ENCODE results near the gene LMX1A.

Gene LMX1A

DNA sequence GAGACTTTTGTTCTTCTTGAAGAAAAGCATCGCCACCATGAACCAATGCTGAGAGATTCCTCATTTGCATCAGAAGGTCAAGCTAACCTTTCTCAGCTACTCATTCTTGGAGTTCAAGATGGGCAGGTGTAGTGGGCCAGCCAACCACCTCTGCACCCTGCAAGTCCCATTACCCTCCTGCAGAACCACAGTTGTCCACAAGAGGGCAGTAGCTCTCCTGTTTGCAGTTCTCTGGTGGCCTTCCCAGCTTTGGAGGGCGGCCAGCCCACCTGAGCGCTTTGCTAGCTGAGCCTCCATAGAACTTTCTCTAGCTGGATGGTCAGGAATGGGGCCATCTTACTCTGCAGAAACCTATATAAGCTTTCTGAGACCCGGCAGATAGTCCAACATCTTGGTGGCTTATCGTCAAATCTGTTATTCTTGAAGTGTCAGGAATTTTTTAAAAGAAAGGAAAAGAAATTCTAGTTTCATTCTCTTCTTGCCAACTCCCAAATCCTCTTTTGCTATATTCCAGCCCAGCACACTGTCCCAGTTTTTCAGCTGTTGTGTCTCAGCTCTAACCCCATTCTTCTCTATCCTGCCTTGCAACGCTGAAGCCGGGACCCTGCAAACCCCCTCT is 11.0 kb upstream of the LMX1A start:
- peak; percentile 72 for DNase-seq (ENCODE audit: low spot score)

DNA sequence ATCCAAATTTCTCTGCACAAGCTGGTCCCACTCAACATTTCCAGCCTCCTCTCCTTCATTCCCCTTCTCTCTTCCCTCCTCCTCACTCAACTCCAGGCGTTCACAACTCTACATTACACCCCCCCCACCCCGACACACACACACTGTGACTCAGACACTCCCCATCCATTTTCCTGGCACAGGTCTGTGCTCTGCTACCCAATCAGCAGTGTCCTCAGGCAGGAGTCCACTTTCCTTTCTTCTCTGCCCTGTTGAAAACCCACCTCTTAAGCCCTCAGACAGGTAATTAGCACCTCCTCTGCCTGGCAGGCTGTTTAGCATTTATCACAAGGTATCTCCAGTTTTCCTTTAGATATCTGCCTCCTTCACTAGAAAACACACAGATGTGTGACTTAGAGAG is 8.8 kb upstream of the LMX1A start:
- DNase-seq (ENCODE audit: low spot score): no peak

DNA sequence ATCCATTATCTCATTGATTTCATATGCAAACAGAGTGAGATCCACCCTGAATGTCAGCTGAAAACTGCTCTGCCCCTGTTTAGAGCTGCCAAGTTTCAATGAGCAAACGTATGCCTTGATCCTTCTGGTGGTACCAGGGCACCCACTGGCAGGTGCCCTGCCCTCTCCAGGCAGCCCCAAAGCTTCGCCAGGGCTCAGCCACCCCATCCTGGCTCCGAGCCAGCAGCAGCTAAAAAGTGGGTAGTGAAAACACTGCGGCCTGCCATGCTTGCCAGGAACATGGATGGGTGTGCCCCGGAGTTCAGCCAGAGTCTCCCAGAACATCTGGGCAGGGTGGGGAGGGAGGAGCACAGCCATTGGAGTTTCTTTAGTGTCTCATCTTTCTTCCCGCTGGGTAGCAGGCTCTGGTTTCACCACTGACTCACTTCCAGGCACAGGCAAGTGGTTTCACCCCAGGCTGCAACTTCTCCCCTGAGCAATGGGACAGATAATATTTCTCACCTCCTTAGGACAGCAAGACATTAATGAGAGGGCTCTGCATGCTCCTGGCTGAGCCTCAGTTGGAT is 8.1 kb upstream of the LMX1A start:
- DNase-seq (ENCODE audit: low spot score): no peak

DNA sequence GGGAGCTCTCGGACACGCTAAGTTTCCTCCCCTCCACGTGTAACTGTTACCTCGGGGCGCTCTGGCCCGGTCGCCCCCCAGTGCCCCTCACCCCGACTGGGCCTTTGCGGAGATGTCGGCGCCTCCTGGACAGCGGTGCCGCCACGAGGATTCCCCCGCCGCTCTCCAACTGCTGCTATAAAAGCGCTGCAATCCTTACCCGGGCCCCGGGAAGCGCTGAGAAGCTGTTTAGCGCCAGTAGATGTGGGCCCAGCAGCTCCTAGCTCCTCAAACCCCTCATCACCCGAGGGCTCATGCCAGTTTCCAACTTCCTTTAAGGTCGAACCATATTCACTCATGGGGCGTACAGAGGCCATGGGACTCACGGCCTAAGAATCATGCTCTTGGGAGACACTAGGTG is 361 bp upstream of the LMX1A start:
- no peak for DNase-seq (ENCODE audit: low spot score)

DNA sequence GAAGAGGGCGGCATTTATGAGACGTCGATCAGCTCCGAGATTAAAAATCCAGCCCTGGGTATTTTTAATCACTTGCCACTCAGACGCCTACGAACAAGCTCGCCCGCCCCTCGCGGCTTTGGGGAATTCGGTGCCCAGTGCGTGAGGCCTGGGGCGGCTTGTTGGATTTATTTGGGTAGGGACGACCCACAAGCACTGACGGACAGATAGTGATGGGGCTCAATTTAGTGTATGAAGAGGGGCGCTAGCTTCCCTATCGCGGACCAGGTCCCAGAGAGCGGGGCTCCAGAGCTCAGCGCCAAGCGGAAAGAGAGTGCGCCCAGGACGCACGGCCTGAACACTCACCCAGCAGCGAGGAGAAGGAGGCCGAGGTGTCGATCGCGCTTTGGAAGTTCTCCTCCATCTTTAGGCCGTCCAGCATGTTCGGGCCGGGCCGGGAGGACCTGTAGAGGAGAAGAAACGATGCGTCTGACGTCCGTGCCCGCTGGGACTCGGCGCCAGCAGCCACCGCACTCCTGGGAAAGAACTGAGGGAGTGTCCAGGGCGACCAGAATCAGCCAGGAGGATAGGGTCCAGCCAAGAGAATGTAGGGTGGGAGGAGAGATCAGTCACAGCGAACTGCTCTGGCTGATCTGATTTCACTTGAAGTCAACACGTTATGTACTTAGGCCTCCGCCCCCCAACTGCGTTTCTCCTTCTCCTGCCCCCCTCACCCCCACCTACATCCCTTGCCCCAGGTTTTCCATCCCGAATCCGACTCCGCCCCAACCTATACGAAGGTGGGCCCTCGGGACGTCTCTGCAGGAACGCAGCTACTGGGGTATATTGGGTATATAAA is 1.2 kb downstream of the LMX1A start:
- DNase-seq (ENCODE audit: low spot score): no peak

DNA sequence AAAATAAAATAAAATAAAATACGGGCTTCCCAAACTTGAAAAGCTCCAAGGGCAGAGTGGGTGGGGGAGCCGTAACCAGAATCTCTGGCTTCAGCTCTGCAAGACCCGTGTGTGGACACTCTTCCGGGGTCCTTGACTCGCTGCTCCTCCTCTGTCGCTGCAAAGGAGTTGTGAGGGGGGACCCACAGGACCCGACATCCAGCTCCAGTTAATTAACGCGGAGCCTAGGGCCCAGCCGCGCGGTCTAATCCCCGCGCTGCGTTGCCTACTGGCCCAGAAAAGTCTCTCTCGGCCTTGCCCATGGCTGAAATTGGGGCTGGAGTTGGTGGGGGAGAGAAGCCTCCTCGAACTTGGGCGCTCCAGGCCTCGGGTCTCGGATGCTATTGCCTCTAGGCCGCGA is 1.8 kb downstream of the LMX1A start:
- DNase-seq (ENCODE audit: low spot score): no peak

DNA sequence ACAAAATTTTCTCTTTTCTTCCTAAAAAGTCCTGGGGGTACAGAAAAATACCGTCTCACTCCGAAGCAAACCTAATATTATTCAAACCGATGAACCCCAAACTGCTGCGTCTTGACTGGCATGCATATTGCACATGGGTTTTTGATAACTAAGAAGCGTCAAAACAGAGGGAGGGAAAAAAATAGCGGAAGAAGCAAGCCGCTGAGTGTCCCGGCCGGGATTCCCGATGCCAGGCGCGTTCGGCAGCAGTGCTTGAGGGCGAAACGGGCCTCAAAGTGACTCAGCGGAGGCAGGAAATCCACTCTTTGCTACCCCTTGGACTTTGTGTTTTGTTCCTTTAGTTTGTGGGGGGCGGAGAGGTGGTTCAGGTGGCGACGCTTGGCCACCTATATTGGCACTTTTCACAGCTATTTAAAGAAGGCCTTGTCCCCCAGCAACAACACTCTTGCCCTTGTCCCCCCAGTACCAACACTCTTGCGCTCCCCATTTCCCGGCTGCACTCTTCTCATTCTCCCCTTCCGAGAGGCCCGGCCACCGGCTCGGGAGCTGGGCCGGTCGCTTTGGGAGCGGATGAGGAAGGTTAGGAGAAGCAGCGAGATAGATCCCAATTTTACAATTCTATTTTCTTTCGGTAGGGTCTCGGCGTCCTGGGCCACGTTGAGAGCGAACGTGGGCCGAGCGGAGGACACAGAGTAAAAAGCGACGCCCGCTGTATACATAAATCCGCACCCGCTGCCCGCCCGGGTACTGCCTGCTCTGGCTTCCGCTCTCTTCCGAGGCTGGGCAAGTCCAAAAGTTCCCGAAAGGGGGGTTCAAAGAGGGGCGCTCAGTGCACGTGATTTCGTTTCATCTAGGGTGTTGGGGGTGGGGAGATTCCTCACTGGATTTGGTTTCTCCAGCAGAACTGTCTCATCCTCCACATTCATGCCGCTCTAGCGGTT is 2.5 kb downstream of the LMX1A start:
- DNase-seq (ENCODE audit: low spot score): no peak

DNA sequence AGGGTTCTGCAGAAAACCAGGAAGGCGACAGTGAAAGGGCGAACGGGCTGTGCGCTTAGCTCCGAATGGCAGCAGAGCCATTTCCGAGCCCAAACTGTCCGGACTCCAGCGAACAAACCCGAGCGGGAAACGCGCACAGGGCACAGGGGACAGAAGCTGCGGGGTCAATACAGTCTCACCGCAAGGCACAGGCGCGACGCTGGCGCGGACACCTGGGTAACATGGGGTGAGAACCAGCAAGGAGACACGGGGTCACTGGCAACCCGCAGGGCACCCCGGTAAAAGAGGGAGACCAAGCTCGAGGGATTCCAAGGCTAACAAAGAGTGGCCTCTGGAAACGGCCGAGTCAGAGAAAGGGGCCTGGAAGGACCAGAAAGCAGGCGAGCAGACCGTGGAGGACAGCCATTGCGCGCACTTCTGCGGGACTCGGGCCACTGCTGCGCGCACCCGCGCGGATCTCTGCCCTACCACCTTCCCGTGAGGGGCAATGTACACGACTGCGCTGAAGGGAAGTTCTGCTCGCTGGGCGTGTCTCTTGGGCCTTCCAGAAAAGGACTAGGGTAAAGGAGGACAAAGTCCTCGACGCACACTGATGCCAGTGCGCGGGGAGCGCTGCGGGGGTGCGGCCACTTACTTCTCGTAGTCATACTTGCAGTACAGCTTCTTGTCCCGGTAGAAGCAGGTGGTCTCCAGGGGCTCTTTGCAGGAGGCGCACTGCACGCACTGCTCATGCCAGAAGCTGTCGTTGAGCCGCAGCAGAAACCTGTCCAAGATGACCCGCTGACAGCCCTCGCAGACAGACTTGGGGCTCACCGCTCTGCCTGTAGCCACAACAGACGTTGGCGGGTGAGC is 3.8 kb downstream of the LMX1A start:
- no peak for DNase-seq (ENCODE audit: low spot score)

DNA sequence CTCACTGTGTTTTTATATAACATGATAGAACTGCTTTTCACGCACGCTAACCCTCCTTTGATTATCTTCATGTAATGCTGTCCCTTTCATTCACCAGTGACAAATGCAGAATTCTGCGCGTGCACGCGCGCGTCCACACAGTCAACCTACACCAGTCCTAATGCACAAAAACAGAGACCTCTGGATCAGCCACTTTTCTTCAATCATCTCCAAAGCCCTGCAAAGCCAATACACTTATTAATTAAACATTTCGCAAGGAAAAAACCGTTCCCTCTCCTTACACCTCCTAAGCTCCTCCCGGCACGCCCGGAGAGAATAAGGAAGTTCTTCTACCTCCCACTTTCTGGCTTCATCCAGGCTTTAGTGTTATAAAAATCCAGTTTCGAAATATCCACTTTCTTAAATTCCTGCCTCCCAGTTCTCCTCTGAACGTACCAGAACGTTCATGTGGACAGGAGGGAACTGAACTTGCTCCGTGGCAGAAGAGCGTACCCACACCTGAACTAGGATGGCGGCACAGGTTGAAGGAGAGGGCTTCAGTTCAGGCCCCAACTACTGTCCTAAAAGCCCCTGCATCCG is 4.6 kb downstream of the LMX1A start:
- no peak for DNase-seq (ENCODE audit: low spot score)

DNA sequence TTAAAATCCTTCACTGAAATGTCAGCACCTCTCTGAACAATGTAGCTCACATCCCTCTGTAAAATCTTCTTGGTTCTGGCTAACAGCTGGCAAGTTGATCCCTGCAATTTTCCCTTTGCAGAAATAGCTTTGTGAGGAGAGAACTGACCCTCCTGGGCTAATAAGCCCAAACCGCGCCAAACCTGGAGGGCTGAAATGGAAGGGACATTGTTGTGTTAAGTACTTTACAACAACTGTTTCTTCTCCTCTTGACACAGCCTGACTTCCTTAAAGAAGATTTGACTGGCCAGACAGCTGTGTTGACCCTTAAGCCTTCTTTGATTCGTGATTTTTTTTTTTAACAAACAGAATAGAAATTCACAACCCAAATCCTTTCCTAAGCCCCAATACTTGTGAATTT is 5.7 kb downstream of the LMX1A start:
- DNase-seq (ENCODE audit: low spot score): no peak

DNA sequence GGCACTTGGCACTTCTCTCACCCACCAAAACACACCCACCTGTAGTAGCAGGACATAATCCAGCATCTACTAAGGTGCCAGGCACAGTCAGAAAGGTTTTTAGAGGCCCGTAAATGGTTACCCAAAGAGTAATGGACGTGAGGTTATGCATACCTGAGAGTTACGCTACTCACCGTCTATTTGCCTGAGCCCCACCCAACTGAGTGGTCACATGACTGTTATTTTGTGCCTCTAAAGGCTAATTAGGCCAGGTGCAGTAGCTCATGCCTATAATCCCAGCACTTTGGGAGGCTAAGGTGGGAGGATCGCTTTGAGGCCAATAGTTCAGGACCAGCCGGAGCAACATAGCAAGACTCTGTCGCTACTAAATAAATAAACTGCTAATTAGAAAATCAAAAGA is 11.0 kb downstream of the LMX1A start:
- DNase-seq (ENCODE audit: low spot score): no peak

DNA sequence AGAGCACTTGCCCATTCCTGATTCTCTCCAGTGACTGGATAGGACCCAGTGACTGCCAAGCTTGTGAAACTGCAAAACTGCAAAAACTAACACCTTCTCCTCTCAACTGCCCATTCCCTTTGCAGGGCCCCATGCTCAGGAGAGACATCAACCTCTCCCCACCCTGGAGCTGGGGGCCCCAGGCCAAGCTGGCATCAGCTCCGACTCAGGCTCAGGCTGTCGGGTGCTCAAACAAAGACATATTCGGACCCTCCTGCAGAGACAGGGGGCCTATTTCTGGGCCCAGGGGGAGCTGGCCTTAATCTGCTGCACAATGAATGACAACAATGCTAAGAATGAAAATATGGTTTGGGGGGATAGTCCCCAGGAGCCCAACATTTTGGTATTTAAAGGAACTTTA is 11.8 kb downstream of the LMX1A start:
- no peak for DNase-seq (ENCODE audit: low spot score)

DNA sequence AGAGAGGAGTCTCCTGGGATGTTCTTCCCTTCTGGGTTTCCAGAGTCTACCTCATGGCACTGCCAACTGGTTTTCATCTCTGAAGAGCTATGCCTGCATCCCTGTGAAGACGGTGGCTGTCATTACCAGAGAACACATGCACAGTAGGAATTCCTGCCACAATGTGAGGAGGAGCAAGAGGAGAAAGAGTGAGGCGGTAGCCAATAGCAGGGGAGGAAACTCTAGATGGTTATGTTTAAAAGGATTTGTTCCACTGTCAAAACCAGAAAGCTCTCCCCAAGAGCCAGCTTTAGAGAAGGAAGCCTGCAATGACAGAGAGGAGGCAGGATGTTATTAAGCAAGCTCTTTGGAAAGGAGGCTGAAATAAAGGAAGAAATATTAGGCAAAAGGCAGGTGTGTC is 12.3 kb downstream of the LMX1A start:
- DNase-seq (ENCODE audit: low spot score): no peak

DNA sequence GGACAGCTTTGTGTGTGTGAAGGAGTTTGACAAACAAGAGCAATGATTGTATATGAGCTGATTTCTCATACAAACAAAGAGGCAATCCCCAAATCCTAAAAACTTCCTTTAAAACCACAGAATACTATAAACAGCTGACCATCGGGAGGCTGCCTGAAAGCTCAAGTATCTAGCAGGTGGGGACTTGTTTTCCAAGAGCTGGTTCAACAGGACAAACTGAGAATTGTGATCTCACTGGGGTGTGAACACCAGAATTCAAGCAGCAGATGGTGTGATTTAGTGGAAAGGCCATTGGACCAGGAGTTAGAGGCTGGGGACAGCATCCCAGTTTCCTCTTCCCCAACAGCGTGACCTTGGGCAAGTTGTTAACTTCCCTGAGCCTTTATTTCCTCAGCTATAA is 13.9 kb downstream of the LMX1A start:
- DNase-seq (ENCODE audit: low spot score): no peak

DNA sequence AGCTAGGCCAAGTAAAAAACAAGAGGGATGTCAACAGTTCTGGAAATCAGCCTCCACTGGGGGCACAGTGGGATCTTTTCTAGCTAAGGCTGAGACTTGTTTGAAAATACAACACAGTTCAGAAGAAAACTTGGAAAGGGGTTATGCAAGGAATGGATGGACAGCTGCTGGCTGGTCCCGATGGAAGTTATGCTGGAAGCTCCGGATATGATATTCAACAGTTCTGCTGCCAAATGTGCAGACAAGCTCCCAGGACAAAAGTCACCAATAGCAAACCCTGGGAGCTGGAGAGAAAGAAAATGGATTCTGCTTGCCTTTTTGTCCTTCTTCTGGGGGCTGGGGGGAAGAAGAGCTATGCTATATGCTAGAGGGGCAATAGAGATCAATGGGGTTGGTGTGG is 14.3 kb downstream of the LMX1A start:
- DNase-seq (ENCODE audit: low spot score): no peak

DNA sequence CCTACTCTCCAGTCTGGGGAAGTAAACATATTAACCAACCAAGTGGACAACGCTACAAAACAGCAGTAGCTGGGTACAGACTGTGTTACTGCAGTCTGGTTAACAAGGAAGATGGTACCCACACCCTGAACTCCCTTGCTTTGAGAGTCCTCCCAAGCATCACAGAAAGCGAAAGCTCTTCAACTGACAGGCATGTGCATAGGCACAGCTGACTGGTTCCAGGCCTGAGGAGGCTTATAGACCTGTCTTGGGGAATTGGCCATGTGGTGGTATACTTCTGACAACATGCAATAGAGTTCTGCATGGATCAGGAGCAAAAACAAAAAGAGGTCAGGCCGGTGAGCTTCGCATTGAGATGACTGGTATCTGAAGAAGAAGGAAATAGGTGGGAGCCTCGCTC is 17.4 kb downstream of the LMX1A start:
- no peak for DNase-seq (ENCODE audit: low spot score)

DNA sequence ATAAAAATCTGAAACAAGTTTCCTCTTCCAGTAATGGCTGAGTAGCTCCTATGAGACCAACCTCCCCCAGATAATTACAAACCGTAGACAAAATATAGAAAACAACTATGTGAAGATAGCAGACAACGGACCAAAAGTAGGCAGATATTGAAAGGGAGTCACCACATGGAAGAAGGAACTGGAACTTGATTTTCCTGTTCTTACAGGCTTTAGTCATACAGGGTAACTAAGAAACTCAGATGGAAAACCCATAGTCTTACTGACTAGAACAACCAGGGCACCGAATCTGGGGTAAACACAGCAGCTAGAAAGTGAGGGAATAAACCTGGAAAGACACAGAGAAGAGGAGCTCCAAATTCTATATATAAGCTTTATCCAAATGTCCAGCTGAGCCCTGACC is 26.0 kb downstream of the LMX1A start:
- DNase-seq (ENCODE audit: low spot score): no peak

DNA sequence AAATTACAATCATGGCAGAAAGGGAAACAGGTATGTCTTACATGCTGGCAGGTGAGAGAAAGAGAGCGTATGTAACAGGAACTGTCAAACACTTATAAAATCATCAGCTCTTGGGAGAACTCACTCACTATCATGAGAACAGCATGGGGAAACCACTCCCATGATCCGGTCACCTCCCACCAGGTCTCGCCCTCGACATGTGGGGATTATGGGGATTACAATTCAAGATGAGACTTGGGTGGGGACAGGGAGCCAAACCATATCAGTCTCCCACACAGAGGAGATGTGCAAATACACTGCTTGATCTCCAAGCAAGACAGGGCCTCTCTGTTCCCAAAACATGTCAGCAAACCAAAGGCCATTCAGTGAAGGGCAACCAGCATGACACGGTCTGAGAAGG is 27.4 kb downstream of the LMX1A start:
- DNase-seq (ENCODE audit: low spot score): no peak

DNA sequence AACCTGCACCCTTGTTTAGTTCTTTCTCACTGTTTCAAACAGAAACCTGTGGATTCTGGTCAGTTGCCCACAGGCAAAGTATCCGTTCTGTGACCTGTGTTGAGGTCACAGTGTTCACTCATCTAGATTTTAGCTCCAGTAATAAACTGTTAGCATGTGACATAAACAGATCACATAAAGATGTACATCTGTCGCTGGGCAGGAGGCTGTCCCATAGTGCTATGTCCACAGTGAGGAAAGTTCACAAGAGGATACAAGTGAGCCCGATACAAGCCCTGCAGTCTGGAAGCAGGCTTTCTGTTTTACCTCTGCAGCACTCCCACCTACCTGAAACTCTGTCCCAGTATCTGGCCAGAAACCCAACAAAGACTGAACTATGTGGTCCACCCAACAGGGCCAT is 28.4 kb downstream of the LMX1A start:
- DNase-seq (ENCODE audit: low spot score): no peak

DNA sequence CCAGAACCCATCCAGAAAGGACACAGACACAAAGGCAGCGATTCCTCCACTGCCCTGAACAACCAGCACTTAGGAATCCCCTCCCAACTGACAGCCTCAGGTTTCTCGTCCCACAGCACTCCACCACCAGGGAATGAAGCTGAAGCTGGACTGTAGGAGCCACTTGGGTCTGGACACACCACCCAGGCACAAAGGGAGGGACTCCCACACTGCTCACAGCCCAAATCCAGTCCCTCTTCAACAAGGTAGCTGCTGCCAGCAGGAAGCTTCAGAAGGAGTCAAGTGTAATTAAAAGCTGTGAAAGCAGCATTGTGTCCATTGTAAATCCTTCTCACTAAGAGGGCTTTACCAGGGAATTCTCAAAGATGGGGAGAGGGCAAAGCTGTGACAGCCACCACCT is 29.0 kb downstream of the LMX1A start:
- no peak for DNase-seq (ENCODE audit: low spot score)
